ENCODE measurements around the gene ADCY6.

DNA sequence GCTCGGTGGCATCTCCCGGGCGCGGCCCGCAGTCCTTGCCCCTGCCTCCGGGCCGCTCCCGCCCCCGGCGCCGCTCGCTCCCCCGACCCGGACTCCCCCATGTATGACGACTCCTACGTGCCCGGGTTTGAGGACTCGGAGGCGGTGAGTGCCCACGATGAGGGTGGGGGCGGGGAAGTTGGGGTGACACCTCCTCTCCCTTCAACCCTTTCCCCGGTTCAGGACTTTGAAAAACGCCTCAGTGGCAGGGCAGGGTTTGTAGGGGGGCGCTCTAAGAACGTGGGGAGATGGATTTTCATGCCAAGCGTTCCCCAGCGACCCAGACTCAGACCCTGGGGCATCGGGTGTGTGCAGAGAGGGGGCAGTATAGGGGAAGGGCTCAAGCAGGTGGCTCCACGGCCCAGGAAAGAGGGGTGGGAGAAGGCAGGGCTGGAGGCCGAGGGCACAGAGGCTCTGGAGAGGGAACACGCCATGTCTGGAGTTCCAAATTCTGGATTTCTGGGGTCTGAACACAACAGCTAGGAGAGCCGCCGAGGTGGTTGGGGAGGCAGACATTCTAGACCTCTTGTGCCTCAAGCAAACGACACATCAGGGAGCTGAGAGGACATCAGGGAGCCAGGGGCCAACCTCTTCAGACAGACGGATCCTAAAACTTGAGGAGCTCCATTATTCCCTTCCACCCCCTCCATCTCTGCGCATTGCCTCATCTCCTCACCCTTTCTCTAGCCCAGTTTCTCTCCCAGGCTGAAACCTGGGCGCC, 30.1 kb upstream of the ADCY6 start:
- TF ChIP-seq, protein P1, sequence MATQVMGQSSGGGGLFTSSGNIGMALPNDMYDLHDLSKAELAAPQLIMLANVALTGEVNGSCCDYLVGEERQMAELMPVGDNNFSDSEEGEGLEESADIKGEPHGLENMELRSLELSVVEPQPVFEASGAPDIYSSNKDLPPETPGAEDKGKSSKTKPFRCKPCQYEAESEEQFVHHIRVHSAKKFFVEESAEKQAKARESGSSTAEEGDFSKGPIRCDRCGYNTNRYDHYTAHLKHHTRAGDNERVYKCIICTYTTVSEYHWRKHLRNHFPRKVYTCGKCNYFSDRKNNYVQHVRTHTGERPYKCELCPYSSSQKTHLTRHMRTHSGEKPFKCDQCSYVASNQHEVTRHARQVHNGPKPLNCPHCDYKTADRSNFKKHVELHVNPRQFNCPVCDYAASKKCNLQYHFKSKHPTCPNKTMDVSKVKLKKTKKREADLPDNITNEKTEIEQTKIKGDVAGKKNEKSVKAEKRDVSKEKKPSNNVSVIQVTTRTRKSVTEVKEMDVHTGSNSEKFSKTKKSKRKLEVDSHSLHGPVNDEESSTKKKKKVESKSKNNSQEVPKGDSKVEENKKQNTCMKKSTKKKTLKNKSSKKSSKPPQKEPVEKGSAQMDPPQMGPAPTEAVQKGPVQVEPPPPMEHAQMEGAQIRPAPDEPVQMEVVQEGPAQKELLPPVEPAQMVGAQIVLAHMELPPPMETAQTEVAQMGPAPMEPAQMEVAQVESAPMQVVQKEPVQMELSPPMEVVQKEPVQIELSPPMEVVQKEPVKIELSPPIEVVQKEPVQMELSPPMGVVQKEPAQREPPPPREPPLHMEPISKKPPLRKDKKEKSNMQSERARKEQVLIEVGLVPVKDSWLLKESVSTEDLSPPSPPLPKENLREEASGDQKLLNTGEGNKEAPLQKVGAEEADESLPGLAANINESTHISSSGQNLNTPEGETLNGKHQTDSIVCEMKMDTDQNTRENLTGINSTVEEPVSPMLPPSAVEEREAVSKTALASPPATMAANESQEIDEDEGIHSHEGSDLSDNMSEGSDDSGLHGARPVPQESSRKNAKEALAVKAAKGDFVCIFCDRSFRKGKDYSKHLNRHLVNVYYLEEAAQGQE (IDR thresholded peaks at IDR 0.05; ENCODE audit: insufficient read depth in 1 of 2, low read depth in 2 of 2, low read length in 1 of 2), result no peak
- TF ChIP-seq, protein P2, sequence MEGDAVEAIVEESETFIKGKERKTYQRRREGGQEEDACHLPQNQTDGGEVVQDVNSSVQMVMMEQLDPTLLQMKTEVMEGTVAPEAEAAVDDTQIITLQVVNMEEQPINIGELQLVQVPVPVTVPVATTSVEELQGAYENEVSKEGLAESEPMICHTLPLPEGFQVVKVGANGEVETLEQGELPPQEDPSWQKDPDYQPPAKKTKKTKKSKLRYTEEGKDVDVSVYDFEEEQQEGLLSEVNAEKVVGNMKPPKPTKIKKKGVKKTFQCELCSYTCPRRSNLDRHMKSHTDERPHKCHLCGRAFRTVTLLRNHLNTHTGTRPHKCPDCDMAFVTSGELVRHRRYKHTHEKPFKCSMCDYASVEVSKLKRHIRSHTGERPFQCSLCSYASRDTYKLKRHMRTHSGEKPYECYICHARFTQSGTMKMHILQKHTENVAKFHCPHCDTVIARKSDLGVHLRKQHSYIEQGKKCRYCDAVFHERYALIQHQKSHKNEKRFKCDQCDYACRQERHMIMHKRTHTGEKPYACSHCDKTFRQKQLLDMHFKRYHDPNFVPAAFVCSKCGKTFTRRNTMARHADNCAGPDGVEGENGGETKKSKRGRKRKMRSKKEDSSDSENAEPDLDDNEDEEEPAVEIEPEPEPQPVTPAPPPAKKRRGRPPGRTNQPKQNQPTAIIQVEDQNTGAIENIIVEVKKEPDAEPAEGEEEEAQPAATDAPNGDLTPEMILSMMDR (IDR thresholded peaks at IDR 0.05), result no peak
- no peak for TF ChIP-seq TCF7L2 (IDR thresholded peaks at IDR 0.05; ENCODE audit: low read depth, low read length)
